GM19438 (cell line): ENCODE measurements around the gene IRX4.
"Not testable (repeated sequence)": the region's sequence is repeated elsewhere in the genome, so short reads cannot be mapped to it uniquely, and the experiment has no call there.

Experiments used
- ATAC-seq: cut with Tn5 transposase; IDR thresholded peaks from one replicate; pipeline ENCODE4 v1.9.1; 2021; ENCODE audit warnings: low read depth; ENCODE audit not compliant: unreplicated experiment

The IRX4 gene

DNA sequence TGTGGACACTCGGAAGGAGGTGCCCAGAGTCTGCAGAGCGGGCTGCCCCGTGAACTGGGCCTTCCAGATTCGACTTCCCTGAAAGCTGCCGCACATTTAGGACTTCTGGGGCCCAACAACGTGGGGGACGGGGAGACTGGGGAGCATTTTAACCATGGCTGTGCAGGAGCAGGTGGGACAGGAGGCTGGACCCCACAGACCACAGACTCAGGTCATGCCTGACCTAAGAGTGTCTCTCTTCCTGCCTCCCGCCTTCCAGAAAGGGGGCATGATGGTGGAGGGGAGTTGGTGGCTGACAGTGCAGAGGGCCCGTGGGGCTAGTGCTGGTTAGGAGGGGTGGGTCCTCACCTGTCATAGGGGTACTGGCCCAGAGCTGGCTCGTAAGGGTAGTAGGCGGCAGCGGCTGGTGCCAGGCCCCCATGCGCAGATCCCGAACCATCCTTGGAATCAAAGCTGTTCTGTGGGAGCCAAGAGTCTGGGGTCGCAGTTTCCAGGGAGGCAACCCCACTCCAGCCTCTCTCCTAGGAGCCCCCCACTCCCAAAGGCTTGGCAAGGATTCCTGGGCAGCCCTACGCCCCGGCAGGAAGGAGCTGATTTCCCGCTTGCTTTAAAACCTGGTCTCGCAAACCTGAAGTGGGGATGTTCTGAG, 2.2 kb downstream of the IRX4 start:
- ATAC-seq: no peak

DNA sequence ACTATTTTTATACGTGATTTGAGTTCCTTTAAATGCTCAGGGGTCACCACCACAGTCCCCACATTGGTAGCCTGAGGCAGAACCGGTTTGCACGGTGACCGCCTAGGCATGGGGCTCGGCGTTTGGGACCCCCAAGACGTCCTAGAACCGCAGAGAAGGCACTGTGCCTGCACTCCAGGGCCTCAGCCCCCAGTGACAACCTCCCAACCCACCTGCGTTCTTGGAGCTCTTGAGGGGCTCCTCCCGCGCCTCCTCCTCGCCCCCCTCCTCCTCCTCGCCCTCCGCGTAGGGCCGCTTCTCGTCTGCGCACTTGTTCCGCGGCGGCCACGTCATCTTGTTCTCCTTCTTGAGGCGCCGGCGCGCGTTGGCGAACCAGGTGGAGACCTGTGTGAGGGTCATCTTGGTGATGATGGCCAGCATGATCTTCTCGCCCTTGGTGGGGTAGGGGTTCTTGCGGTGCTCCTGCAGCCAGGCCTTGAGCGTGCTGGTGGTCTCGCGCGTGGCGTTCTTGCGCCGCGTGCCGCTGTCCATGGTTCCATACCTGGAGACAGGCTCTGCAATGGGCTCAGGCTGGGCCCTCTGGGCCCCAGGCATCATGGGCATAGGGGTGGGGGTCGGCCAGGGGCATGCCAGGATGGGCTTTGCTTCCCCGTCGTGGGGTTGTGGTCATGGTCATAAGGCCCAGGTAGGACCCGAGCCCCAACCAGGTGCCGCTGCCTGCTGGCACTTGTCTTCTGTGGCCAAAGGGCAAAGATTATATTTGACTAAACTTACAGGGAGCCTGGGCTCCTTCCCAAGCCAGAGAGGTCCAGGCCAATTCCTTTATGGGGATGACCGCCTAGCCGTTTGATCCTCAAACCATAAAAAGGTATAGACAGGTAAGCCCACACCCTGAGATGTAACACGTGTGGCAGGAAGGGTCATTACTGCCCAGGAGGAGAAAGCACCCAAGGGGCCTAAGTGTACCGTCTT, 3.1 kb downstream of the IRX4 start:
- no peak for ATAC-seq

DNA sequence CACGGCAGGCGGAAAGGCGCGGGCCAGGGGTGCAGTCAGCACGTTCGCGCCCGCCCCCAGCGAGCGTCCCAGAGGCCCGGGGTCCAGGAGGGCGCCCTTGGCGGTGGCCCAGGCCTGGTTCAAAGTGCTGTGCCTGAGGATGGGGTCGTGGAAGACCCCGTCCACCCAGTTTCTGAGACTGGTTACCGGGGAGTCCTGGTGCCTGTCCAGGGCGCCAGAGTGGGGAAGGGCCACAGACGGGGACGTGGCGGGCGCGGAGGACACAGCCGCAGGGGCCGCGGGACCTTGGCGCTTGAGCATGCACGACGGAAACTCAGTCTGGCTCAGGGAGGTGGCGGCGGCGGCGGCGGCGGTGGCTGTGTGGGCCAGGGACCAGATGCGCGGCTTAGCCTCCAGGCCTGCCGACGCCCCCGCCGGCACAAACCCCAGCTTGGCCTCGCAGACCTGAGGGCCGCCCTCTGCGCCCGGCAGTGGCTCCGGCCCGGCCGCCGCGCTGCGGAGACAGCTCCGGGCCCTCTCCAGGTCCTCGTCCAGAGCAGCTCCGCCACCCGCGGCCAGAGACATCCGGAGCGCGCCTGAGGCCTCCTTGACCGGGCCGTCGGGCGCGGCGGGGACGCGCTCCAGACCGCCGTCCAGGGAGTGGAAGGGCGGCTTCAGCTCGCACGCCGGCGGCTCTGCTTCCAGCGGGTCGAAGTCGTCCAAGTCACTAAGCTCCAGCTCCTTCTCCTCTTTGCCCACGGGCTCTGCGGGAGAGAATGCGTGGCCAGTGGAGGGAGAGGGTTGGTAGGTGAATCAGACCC, 4.5 kb downstream of the IRX4 start:
- no peak for ATAC-seq

DNA sequence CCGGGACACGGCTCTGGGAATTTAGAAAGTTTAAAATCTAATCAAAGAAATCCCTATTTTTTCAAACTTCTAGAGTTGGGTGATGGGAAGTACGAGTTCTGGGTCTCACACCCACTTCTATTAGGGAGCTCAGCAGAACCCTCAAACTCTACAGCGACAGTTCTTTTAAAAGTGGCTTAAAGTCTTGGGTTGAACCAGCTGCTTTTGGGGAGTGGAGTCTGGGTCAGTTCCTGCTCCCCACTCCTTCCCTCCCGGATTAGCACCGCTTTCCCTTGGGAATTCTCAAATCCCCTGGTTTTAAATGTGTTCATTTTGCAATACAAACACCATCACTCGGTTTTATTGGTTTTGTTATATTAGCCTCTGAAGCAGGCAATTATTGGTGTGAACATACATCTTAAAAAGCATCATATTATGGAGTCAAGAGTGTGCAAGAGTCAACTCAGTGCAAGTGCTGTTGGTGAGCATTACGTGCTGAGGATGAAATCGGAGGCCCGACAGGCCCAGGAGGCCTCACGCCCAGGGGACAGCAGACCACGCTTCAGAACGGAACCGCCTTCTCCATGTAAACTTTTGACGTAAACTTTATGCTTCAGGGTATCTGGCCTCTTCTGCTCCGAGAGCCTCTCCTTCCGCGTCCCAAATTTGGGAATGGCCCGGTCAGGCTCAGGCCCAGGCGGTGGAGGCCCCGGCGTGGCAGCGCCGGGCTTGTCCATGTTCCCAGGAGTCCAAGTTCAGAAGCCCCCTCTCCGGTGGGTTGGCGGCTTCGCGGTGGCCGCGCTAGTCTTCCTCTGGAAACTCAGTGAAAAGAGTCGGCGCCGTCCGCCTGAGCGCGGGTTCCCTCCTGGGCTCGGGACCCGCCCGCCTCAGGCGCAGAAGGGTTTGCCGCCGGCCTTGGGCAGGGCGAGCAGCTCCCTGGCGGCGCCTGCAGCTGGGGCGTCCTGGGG, 5.3 kb downstream of the IRX4 start:
- ATAC-seq: no peak

DNA sequence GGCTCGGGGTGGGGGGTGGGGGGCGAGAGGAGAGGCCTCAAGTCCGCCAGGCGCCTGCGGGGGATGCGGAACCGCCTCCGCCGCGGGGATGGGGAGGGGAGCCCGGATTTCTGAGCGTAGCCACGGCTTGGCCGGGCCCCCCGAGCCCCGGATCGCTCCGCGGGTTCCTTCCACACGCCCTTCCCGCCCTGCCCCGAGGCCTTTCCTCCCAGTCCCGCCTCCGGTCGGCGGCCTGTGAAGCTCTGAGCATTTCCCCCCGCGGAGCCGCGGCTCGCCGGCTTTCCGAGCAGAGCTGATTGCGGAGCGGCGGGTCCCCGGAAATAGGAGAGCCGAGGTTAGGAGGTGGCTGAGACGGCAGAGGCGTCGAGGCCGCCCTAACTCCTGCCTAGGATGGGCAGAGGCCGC, 6.1 kb downstream of the IRX4 start:
- no peak for ATAC-seq

DNA sequence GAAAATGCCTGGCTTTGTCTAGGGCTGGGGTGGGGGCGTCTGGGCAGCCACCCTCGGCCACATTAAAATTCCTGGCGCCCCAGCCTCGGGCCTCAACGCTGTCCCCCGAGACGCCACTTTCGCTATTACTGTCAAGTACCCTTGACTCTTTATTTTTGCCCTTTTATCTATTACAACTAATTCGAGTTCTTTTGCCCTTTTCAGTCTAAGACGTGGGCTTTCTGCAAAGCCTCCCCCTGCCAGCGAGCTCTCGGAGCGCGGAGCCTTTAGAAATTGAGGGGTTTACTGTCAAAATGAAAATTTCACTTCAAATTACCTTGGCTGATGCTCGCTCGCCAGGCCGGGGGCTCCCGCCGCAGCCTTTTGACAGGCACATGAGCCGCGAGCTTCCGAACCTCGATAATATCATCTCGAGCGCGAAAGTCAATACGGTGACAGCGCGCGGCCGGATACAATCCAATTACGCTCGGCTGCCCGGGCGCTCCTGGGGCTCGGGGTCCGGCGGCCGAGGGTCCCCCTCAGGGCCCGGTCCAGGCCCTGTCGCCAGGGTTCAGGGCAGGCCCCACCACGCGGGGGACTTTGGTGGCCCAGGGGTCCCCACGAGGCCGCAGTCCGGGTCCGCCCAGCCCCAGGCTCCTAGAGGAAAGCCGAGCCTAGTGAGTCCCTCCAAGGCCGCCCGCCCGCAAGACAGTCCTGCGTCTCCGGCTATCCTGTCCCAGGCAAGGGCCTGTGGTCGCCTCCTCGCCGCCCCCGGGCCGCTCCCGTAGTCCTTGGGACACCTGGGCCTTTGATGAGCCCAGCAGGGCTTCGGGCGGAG, 6.7 kb downstream of the IRX4 start:
- no peak for ATAC-seq

DNA sequence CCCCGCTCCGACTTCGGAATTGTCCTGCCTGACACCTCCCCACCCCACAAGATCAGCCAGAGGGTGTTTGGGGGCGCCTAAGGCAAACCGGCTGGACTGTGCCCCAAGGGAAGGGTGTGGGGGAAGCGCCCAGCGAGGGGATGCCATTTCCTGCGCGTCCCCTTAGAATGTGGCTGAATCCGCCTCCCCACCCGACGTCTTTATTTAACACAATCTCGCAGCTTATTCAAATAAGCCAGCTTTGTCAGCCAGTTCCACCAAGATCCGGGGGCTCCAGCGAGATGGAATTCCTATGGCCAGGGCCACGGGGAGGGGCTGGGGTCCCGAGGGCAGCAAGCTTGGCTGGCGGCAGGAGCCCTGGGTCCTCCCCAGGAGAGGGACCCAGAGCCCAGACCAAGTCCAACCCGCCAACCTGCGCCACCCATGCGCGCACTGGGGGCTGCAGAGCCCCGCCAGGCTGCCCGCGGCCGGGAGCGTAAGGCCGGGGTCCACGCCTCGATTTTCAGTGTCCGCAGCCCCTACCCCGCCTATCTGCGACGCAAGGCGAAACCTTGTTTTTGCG, 7.4 kb downstream of the IRX4 start:
- ATAC-seq: no peak

DNA sequence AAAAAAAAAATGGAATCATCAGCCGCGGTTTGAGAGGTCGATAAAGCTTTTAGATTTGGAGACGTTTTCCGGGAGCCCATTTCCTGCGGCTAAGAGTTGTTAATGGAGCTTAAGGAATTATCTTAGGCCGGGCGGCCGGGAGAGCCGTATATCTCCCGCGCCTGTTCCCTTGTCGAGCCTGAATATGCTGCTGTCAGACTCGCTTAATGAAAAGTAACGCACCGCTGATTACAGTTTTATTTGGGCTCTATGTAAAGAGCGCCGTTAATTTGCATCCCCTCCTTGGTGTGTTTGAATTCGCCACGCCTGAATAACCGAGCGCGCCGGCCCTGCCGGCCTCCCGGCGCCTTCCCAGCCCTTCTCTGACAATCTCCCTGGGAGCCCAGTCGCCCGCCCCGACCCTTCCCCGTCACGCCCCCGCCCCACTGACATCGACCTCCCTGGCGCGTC, 7.9 kb downstream of the IRX4 start:
- no peak for ATAC-seq

DNA sequence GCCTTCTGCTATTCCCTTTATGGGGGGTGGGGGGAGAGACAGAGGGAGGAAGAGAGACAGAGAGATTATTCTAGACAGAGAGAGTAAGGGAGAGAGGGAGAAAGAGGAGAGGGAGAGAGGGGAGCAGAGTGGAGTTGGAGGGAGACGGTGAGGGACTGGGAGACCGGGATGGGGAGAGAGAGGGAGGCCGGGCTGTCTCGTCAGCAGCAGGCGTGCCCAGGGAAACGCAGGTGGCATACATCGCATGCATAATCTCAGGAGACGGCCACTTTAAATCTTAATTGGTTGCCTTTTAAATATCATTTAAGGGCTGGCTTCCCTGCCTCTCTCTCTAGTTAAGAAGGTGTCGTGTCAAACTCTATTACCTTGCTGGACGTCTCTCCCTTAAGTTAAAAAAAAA, 8.4 kb downstream of the IRX4 start:
- ATAC-seq: no peak

DNA sequence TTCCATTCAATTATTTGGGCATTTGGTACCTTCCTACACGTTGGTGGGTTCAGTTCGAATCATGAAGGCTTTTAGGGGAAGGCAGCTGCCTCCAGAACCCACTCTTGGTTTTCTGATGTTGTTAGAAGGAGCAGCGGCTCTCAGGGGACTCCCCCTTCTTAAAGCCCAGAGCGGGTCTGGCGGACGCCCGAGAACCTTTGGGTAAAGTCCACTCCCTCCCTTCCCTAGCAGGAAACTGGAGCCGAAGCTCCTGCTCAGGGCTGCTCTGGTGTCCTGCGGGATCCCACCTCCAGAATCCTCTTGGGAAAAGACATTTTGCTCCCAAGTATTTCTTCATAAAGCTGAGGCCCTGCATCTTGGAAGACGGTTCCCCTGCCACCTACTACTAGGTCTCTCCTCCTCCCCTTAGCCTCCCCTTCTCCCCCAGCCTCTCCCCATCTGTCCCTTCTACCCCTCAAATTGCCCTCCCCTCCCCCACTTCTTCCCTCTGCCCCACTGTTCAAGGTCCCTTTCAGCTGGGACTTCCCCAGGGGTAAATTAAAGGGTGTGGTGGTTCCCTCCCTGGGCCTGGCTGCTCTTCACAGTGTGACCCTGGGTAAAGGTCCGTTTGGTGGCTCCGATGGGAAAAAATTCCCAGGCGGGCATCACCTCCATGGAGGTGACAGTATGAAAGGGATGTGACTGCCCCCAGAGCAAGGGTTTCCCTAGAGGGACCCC, 9.3 kb downstream of the IRX4 start:
- ATAC-seq: no peak

DNA sequence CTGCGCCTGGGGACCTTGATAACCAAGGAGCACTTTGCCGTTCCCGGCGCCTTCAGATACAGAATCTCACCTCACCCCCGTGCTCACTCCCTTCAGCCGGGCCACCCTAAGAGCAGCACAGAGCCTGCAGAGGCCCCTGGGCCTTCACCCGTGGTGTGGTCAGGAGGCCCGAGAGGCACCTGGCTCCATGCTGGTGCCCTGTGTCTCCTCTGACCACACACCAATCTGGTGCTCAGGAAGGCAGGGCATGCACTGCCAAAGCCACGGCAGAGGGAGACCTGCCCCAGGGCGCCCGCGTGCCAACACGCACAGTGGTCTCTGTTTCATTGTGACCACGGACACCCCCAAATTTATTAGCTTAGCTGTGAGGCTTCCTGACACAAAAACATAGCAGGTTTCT, 11.3 kb downstream of the IRX4 start:
- ATAC-seq: no peak

DNA sequence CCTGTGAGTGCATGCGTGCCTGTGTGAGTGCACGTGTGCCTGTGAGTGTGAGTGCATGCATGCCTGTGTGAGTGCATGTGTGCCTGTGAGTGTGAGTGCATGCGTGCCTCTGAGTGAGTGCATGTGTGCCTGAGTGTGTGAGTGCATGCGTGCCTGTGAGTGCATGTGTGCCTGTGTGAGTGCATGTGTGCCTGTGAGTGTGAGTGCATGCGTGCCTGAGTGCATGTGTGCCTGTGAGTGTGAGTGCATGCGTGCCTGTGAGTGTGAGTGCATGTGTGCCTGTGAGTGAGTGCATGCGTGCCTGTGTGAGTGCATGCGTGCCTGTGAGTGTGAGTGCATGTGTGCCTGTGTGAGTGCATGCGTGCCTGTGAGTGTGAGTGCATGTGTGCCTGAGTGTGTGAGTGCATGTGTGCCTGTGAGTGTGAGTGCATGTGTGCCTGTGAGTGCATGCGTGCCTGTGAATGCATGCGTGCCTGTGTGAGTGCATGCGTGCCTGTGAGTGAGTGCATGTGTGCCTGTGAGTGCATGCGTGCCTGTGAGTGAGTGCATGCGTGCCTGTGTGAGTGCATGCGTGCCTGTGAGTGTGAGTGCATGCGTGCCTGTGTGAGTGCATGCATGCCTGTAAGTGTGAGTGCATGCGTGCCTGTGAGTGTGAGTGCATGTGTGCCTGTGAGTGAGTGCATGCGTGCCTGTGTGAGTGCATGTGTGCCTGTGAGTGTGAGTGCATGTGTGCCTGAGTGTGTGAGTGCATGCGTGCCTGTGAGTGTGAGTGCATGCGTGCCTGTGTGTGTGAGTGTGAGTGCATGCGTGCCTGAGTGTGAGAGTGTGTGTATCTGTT, 12.1 kb downstream of the IRX4 start:
- ATAC-seq: not testable (repeated sequence)

DNA sequence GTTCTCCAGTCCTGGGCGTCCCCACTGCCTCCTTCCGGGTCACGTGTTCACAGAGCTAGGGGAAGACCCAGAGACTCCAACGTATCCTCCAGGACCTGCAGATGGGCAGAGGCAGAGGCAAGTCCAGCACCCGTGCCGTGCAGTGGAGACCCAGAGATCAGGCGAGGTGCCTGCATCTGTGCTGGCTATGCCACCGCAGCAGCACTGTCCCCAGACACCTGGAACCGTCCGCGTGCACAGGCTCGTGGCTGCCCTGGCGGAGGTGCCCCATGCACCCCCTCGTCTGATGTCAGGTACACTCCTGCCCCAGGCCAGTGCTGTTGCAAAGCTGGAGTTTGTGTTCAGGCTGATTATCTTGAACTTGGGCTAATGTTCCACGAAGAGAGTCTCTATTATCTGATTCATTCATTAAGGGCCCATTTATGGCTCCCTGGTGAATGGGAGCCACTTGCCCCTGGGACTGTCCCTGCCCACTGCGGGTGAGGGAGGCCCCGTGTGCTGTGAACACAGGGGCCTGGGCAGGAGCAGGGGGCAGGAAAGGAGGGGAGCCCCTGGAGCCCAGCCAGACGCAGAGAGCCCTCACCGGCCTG, 13.7 kb downstream of the IRX4 start:
- ATAC-seq: no peak

DNA sequence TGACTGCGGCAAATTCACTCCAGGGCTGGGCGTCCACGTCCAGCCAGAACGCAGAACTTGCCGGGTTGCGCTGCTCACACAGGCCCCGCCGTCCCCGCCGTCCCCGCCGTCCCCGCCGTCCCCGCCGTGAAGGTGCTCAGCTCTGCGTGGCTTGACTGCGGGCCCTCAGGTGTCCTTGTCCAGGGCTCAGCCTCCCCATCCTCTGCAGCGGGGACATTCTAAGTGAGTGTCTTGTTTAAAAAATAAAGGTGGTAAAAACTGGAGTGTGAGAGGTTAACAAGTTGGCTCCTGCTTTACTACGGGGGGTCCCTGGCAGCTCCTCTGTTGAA, 14.9 kb downstream of the IRX4 start:
- ATAC-seq: no peak

DNA sequence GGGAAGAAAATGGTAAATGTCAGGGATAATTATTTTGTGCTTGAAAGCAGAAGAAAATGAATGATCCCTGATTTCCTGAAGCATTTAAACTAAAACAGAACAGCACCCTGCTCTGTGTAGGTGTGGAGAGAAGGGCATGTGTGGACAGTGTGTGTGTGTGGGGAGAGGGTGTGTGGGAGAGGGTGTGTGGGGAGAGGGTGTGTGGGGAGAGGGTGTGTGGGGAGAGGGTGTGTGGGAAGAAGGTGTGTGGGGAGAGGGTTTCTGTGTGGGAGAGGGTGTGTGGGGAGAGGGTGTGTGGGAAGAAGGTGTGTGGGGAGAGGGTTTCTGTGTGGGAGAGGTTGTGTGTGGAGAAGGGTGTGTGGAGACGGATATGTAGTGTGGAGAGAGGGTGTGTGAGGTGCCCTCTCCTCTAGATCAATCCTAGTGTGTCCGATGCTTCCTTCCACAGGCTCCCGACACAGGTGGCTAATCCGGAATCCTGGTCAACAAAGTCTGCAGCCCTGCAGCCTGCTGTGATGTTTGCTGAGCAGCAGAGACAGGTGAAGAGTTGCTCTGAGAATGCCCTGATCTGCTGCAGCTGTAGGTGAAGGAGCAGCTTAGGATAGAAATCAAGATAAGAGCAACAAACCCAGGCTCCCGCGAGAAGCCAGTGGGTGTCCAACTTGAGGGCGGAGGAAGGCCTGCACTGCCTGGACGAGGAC, 15.5 kb downstream of the IRX4 start:
- ATAC-seq: no peak

DNA sequence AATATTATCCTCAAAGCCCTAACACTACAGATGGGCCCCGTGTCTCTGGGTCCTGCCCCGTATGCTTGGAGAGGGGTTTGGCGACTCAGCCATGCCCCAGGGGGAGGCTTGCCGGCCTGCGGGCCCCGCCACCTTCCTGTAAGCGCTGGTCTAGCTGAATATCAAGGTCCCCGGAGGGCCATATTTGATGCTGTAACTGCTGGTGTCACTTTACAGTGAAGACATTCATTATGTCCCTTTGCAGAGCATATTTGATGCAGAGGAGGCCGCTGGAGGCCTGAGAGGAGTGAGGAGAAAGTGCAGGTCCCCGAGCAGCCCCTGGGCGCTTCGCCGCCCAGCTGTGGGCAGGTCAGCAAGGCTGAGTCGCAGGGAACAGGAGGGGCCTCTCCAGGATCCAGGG, 16.8 kb downstream of the IRX4 start:
- ATAC-seq: no peak

DNA sequence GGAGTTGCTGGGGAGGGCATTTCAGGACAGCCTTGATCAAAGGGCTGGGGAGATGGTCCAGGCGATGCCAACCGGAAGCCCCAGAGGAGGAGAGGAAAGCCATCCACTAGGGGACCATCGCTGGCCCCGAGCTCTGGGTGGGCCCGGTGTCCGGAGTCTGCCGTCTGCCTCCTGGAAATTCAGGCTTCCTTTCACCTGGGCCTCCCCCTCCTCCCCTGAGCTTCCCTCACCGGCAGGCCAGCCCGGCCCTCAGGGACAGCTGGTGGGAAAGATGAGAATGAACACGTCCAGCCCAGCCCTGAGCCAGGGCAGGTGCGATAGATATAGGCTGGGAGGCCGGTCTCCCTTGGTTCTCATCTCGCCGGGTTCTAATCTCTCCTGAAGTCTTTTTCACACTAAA, 17.2 kb downstream of the IRX4 start:
- ATAC-seq: no peak
